NAMALWA (cell line): ENCODE measurements around the gene NCF4.

Experiments used
- DNase-seq: peaks from one replicate; pipeline ENCODE4 v3.0.0-alpha.2; 2015; ENCODE audit warnings: low spot score

The NCF4 gene

GRCh38 chr22:36894266-36894665, 33.5 kb downstream of the NCF4 start:
- DNase-seq = no peak

GRCh38 chr22:36897611-36898010, 36.8 kb downstream of the NCF4 start:
- DNase-seq = no peak

- no peak for DNase-seq
Measured at GRCh38 chr22:36898690-36899089, 37.9 kb downstream of the NCF4 start.

- no peak for DNase-seq
Measured at GRCh38 chr22:36899498-36899897, 38.7 kb downstream of the NCF4 start.

- DNase-seq = no peak
Measured at GRCh38 chr22:36900225-36900624, 39.4 kb downstream of the NCF4 start.

GRCh38 chr22:36900880-36901279, 40.1 kb downstream of the NCF4 start:
- DNase-seq = no peak

- peak; percentile 56 for DNase-seq
Measured at GRCh38 chr22:36901411-36902142, 40.8 kb downstream of the NCF4 start.

GRCh38 chr22:36902143-36902926, 41.5 kb downstream of the NCF4 start:
- DNase-seq = no peak

- DNase-seq = no peak
Measured at GRCh38 chr22:36904260-36904880, 43.6 kb downstream of the NCF4 start.

- no peak for DNase-seq
Measured at GRCh38 chr22:36907253-36908195, 46.7 kb downstream of the NCF4 start.

GRCh38 chr22:36910461-36910860, 49.7 kb downstream of the NCF4 start:
- no peak for DNase-seq

GRCh38 chr22:36911887-36912661, 51.3 kb downstream of the NCF4 start:
- no peak for DNase-seq

GRCh38 chr22:36912694-36913426, 52.1 kb downstream of the NCF4 start:
- DNase-seq = no peak

- DNase-seq = peak; percentile 61
Measured at GRCh38 chr22:36913427-36914389, 52.9 kb downstream of the NCF4 start, which contains the start of gene CSF2RB. CSF2RB (plus strand) TSS chr22:36913628; CDS start chr22:36922208, 8,580 bp downstream.

GRCh38 chr22:36914390-36914752, 53.6 kb downstream of the NCF4 start:
- peak; percentile 43 for DNase-seq

- DNase-seq = no peak
Measured at GRCh38 chr22:36916034-36916433, 55.2 kb downstream of the NCF4 start.

GRCh38 chr22:36918586-36919284, 57.9 kb downstream of the NCF4 start:
- no peak for DNase-seq

- DNase-seq = no peak
Measured at GRCh38 chr22:36921309-36922104, 60.7 kb downstream of the NCF4 start.
